SK-N-MC (cell line): Measurements from ENCODE around the gene SPTAN1.
A peak's percentile ranks its signal among the peaks of the same experiment; 100 is the strongest.
"Not testable (repeated sequence)": the region's sequence is repeated elsewhere in the genome, so short reads cannot be mapped to it uniquely, and the experiment has no call there.

ENCODE experiments used
- DNase-seq: peaks from one replicate; pipeline ENCODE4 v3.0.0-alpha.2; 2011; ENCODE audit warnings: low read depth, low spot score
- H3K27ac ChIP-seq: fragments of 200-600 bp; sonication (generic); 2 replicates; pipeline ENCODE4 v1.5.1; 2016; ENCODE audit warnings: mixed run types
- H3K36me3 ChIP-seq: fragments of 200-600 bp; sonication (generic); 2 replicates; pipeline ENCODE4 v1.6.1; 2017; ENCODE audit warnings: antibody characterized with exemption, low read length, mixed read lengths; ENCODE audit not compliant: insufficient read depth
- H3K4me3 ChIP-seq: fragments of 200-600 bp; sonication (generic); 2 replicates; pipeline ENCODE4 v1.5.1; 2016
- H3K9ac ChIP-seq: fragments of 200-600 bp; sonication (generic); 2 replicates; pipeline ENCODE4 v1.8.0; 2017; ENCODE audit warnings: mixed run types, mixed read lengths; ENCODE audit not compliant: insufficient read length
- H3K9me3 ChIP-seq: fragments of 200-600 bp; sonication (generic); 2 replicates; pipeline ENCODE4 v1.6.1; 2017; ENCODE audit warnings: low read depth, mild to moderate bottlenecking, antibody characterized with exemption, low read length, moderate library complexity, mixed read lengths
- EZH2 ChIP-seq: fragments of 200-600 bp; sonication (generic); IDR thresholded peaks from one replicate; pipeline ENCODE4 v1.6.1; 2017; ENCODE audit warnings: antibody characterized with exemption
- FOXP2 ChIP-seq: optimal IDR thresholded peaks from 2 replicates; pipeline ENCODE3; 2011; ENCODE audit warnings: mild to moderate bottlenecking, moderate library complexity; ENCODE audit not compliant: insufficient read depth; ENCODE audit errors: extremely low read length, control extremely low read depth
- POLR2AphosphoS5 ChIP-seq: IDR thresholded peaks from 2 replicates; pipeline ENCODE4 v1.6.1; 2012; ENCODE audit warnings: mild to moderate bottlenecking, low read depth, low read length, borderline replicate concordance

SPTAN1 gene

GRCh38 chr9:128552153-128552743 is at the start of gene SPTAN1:
TSS of gene SPTAN1 (plus strand) at chr9:128552587. CDS start at chr9:128566741, 14,154 bp downstream.
- H3K9ac ChIP-seq: peak within 1 kb of the TSS; percentile 87
- TF ChIP-seq FOXP2: no peak
- no peak for TF ChIP-seq EZH2
- TF ChIP-seq POLR2AphosphoS5: peak; percentile 98
- DNase-seq: no peak
- H3K9me3 ChIP-seq: no peaks in the 10 kb centered on the region
- no peaks in the 10 kb centered on the region for H3K36me3 ChIP-seq
- H3K27ac ChIP-seq: peak within 1 kb of the TSS; percentile 89
- H3K4me3 ChIP-seq: peak within 1 kb of the TSS; percentile 96

DNA sequence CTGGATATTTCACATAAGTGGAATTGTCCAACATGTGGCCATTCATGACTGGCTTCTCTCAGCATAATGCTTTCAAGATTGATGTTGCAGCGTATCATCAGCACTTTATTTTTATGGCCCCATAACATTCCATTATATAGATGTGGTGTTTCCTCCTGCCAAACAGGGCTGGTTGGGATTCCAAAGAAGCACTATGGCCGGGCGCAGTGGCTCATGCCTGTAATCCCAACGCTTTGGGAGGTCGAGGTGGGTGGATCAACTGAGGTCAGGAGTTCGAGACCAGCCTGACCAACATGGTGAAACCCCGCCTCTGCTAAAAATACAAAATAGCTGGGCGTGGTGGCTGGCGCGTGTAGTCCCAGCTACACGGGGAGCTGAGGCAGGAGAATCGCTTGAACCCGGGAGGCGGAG is 49.0 kb upstream of the SPTAN1 start:
- H3K4me3 ChIP-seq, H3K27ac ChIP-seq, H3K9ac ChIP-seq, DNase-seq, H3K9me3 ChIP-seq: not testable (repeated sequence)
- H3K36me3 ChIP-seq: peaks cover 16% of the 10 kb centered on the region

DNA sequence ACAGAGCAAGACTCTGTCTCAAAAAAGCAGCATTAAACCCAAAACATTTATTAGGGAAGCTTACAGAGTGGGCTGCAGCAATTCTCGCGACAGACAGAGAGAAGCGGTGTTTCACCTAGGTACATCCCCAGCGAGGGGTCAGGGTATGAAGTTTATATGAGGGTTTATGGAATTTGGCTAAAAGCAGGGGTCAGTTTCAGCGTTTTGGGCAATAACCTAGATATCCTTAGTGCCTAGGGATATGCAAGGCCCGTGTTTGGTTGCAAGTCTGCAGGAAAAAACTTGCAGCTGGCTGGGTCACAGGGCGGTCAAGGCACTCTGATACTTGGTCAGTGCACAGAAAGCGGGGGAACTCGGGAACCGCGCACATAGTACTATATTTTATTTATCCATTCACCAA is 48.5 kb upstream of the SPTAN1 start:
- Histone ChIP-seq H3K4me3 (peak overlapping the region; percentile 89), H3K27ac (no peak overlapping the region), H3K9ac (peak overlapping the region; percentile 63), H3K9me3 (no peaks in the 10 kb centered on the region), H3K36me3 (peaks cover 14% of the 10 kb centered on the region)
- DNase-seq: no peak
- TF ChIP-seq POLR2AphosphoS5: no peak
- TF ChIP-seq FOXP2: no peak
- no peak for TF ChIP-seq EZH2

DNA sequence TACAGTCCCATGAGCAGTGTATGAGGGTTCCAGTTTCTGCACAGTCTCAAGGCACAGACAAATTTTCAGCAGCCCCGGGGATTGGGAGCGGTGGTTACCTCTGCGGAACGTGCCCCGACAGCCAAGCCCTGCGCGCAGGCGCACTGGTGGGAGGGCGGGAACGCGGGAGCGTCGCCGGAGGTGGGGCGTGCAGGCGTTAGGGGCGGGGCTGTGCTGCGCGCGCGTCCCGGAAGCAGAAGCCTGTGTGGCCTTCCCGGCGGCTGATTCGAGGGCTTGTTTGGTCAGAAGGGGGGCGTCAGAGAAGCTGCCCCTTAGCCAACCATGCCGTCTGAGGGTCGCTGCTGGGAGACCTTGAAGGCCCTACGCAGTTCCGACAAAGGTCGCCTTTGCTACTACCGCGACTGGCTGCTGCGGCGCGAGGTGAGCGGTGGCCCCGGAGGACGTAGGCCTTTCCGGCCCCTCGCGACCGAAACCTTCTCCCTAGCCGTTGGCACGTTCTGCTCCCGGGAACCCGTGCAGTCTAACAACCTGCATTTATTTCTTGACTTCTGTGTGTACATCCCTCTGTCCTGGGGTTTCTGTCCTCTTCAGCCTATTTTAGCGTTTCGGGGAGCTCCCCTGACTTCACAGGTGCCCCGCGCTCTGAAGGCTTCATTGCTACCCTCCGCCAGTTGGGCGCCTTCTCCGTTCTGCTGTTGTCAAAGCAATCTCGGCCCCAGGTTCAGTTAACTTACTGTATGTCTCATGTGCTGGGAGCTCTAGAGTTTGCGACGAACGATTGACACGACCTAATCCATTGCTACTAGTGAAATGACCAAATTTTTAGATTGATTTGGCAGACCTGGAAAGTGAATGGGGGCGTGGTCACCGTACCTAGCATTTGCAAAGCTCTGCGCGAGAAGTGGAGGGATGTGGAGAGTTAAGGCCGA is 47.6 kb upstream of the SPTAN1 start, which contains the start of gene GLE1:
Gene GLE1 (plus strand): TSS at position 235 of the 929 bp plus-strand sequence. CDS start 87 bp downstream, at position 322.
- peak within 1 kb of the TSS; percentile 82 for H3K9ac ChIP-seq
- TF ChIP-seq FOXP2 (no peak), POLR2AphosphoS5 (peak; percentile 88), EZH2 (no peak)
- peak; percentile 18 for DNase-seq
- peaks cover 13% of the 10 kb centered on the region for H3K36me3 ChIP-seq
- no peaks in the 10 kb centered on the region for H3K9me3 ChIP-seq
- peak within 1 kb of the TSS; percentile 89 for H3K4me3 ChIP-seq
- no peak within 1 kb of the TSS for H3K27ac ChIP-seq

GRCh38 chr9:128505414-128505765 is 47.0 kb upstream of the SPTAN1 start:
- DNase-seq: no peak
- Histone ChIP-seq H3K9ac (peak overlapping the region; percentile 82), H3K27ac (no peak overlapping the region), H3K36me3 (peaks cover 20% of the 10 kb centered on the region), H3K9me3 (no peaks in the 10 kb centered on the region), H3K4me3 (peak overlapping the region; percentile 89)
- no peak for TF ChIP-seq FOXP2
- no peak for TF ChIP-seq POLR2AphosphoS5
- TF ChIP-seq EZH2: no peak

GRCh38 chr9:128505906-128506305 is 46.5 kb upstream of the SPTAN1 start:
- DNase-seq, H3K9ac ChIP-seq, H3K9me3 ChIP-seq, H3K27ac ChIP-seq: not testable (repeated sequence)
- H3K36me3 ChIP-seq: peaks cover 20% of the 10 kb centered on the region
- H3K4me3 ChIP-seq: peak overlapping the region; percentile 89

DNA sequence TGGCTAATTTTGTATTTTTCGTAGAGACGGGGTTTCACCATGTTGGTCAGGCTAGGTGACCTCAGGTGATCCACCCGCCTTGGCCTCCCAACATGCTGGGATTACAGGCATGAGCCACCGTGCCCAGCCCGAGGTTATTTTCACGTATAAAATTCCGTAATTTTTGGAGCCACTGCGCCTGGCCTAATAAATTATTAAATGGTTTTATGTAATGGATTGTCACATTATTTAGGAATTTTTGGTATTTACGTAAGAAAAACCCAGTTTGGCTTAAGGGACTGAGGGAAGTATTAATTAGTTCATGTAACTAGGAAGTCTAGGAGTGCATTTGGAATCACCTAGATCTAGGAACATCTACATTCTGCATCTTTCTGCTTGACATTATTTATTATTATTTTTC is 39.6 kb upstream of the SPTAN1 start:
- no peak overlapping the region for H3K27ac ChIP-seq
- H3K4me3 ChIP-seq: no peak overlapping the region
- peaks cover 47% of the 10 kb centered on the region for H3K36me3 ChIP-seq
- H3K9me3 ChIP-seq: no peaks in the 10 kb centered on the region
- no peak for TF ChIP-seq POLR2AphosphoS5
- no peak for DNase-seq
- no peak overlapping the region for H3K9ac ChIP-seq

GRCh38 chr9:128521956-128522355 is 30.4 kb upstream of the SPTAN1 start:
- TF ChIP-seq FOXP2 (no peak), POLR2AphosphoS5 (no peak), EZH2 (no peak)
- Histone ChIP-seq H3K36me3 (peaks cover 29% of the 10 kb centered on the region), H3K4me3 (no peak overlapping the region), H3K9ac (no peak overlapping the region), H3K27ac (no peak overlapping the region), H3K9me3 (no peaks in the 10 kb centered on the region)
- DNase-seq: no peak
